ENCODE data around the gene CALN1. TPM values are rescaled to one million over a fixed set of nuclear protein-coding genes. Genes with fewer than 3 reads are reported as not detected.
"Not testable (repeated sequence)": the region's sequence is repeated elsewhere in the genome, so short reads cannot be mapped to it uniquely, and the experiment has no call there.

The CALN1 gene
- total RNA-seq, 1 donor = under 0.01 TPM

- DNase-seq (ENCODE audit: low read depth) = no peak
- TF ChIP-seq CTCF (IDR thresholded peaks at IDR 0.05; ENCODE audit: insufficient read depth, low read depth, low read length) = no peak
Observed at GRCh38 chr7:71750290-71750689, 661.8 kb downstream of the CALN1 start.

GRCh38 chr7:71746006-71746405, 666.1 kb downstream of the CALN1 start:
- no peak overlapping the region for H3K4me3 ChIP-seq (ENCODE audit: low read depth, low read length)
- no peak for DNase-seq (ENCODE audit: low read depth)
- TF ChIP-seq CTCF (IDR thresholded peaks at IDR 0.05; ENCODE audit: insufficient read depth, low read depth, low read length) = no peak

More at GRCh38 chr7:71750290-71750689, 661.8 kb downstream of the CALN1 start:
- no peak overlapping the region for H3K4me3 ChIP-seq (ENCODE audit: low read depth, low read length)

GRCh38 chr7:71740174-71740560, 672.0 kb downstream of the CALN1 start:
- H3K4me3 ChIP-seq (ENCODE audit: low read depth, low read length) = no peak overlapping the region
- DNase-seq (ENCODE audit: low read depth) = no peak
- TF ChIP-seq CTCF (IDR thresholded peaks at IDR 0.05; ENCODE audit: insufficient read depth, low read depth, low read length) = no peak

GRCh38 chr7:71739520-71740173, 672.5 kb downstream of the CALN1 start:
- no peak for TF ChIP-seq CTCF (IDR thresholded peaks at IDR 0.05; ENCODE audit: insufficient read depth, low read depth, low read length)
- DNase-seq (ENCODE audit: low read depth) = no peak
- no peak overlapping the region for H3K4me3 ChIP-seq (ENCODE audit: low read depth, low read length)

GRCh38 chr7:71737931-71738540, 674.1 kb downstream of the CALN1 start:
- DNase-seq (ENCODE audit: low read depth); H3K4me3 ChIP-seq (ENCODE audit: low read depth, low read length): not testable (repeated sequence)

- peak; percentile 56 for DNase-seq (ENCODE audit: low read depth)
- peak; percentile 90 for TF ChIP-seq CTCF (IDR thresholded peaks at IDR 0.05; ENCODE audit: insufficient read depth, low read depth, low read length)
- no peak overlapping the region for H3K4me3 ChIP-seq (ENCODE audit: low read depth, low read length)
Observed at GRCh38 chr7:71735961-71736556, 676.1 kb downstream of the CALN1 start.

GRCh38 chr7:71733107-71733870, 678.8 kb downstream of the CALN1 start:
- DNase-seq (ENCODE audit: low read depth) = peak; percentile 50
- no peak overlapping the region for H3K4me3 ChIP-seq (ENCODE audit: low read depth, low read length)
- TF ChIP-seq CTCF (IDR thresholded peaks at IDR 0.05; ENCODE audit: insufficient read depth, low read depth, low read length) = peak; percentile 78

Data from fibroblast of villous mesenchyme (primary cell).